Right lobe of liver (tissue), 4 donors: Measurements from ENCODE around the gene ZBTB7C.

Source experiments
- CTCF ChIP-seq, 4 donors: fragments of 200-600 bp in 3 of 4; fragments of 450-650 bp in 1 of 4; IDR thresholded peaks; one replicate each; pipeline versions ENCODE4 v1.5.1 to v1.8.0; 2016 to 2022; ENCODE audit warnings: antibody characterized with exemption in 4 of 4, mild to moderate bottlenecking in 2 of 4
- POLR2A ChIP-seq: fragments of 450-650 bp; IDR thresholded peaks from one replicate; pipeline ENCODE4 v1.6.1; 2017; ENCODE audit warnings: antibody characterized with exemption, mild to moderate bottlenecking
- donor health status: DM: no; HTN: no; CAD: no.
- donor health status: DM: no; HTN: no; CAD: no.
- donor health status: DM: no; HTN: yes; CAD: no.

GRCh38 chr18:48308755-48309575 lies 100.2 kb downstream of the ZBTB7C start:
- TF ChIP-seq CTCF (IDR thresholded peaks at IDR 0.05): no peak
- TF ChIP-seq POLR2A: no peak
